H9 (cell line): ENCODE data around the gene IMPA2. TPM values are rescaled to one million over a fixed set of nuclear protein-coding genes. Genes with fewer than 3 reads are reported as not detected.

Experiments
- DNase-seq: peaks from one replicate; pipeline ENCODE4 v3.0.0-alpha.2; 2017
- H2AFZ ChIP-seq: one replicate; pipeline ENCODE4 v1.6.1; 2013; ENCODE audit warnings: mild to moderate bottlenecking, low read length, control low read depth, moderate library complexity
- H2AK5ac ChIP-seq: 2 replicates; pipeline ENCODE4 v1.6.1; 2013; ENCODE audit warnings: low read length, control low read depth, mixed read lengths; ENCODE audit not compliant: insufficient read length
- H2BK120ac ChIP-seq: one replicate; pipeline ENCODE4 v1.6.1; 2013; ENCODE audit warnings: low read depth, mild to moderate bottlenecking, low read length, control low read depth, inconsistent platforms; ENCODE audit not compliant: poor library complexity, severe bottlenecking
- H2BK12ac ChIP-seq: 2 replicates; pipeline ENCODE4 v1.6.1; 2013; ENCODE audit warnings: low read length, control low read depth, mixed read lengths, low read depth; ENCODE audit not compliant: insufficient read length
- H2BK15ac ChIP-seq: 2 replicates; pipeline ENCODE4 v1.6.1; 2013; ENCODE audit warnings: low read depth, low read length, control low read depth
- H2BK20ac ChIP-seq: one replicate; pipeline ENCODE4 v1.6.1; 2013; ENCODE audit warnings: low read depth, mild to moderate bottlenecking, low read length, control low read depth, inconsistent platforms; ENCODE audit not compliant: poor library complexity, severe bottlenecking
- H2BK5ac ChIP-seq: 2 replicates; pipeline ENCODE4 v1.6.1; 2013; ENCODE audit warnings: low read length, control low read depth, mixed read lengths; ENCODE audit not compliant: insufficient read length
- H3K14ac ChIP-seq: 2 replicates; pipeline ENCODE4 v1.6.1; 2013; ENCODE audit warnings: low read length, control low read depth; ENCODE audit not compliant: insufficient read depth
- H3K18ac ChIP-seq: 2 replicates; pipeline ENCODE4 v1.6.1; 2013; ENCODE audit warnings: low read depth, mild to moderate bottlenecking, mixed read lengths, low read length, control low read depth; ENCODE audit not compliant: insufficient read length
- H3K23ac ChIP-seq: 2 replicates; pipeline ENCODE4 v1.6.1; 2013; ENCODE audit warnings: low read length, control low read depth, mixed read lengths, low read depth; ENCODE audit not compliant: insufficient read length
- H3K23me2 ChIP-seq: 2 replicates; pipeline ENCODE4 v1.6.1; 2013; ENCODE audit warnings: low read depth, mild to moderate bottlenecking, mixed read lengths, low read length, control low read depth; ENCODE audit not compliant: insufficient read length, poor library complexity, severe bottlenecking
- H3K27ac ChIP-seq: 2 replicates; pipeline ENCODE4 v1.5.1; 2013; ENCODE audit warnings: low read length, control low read depth, mixed read lengths, low read depth; ENCODE audit not compliant: insufficient read length
- H3K27me3 ChIP-seq: 2 replicates; pipeline ENCODE4 v1.6.1; 2013; ENCODE audit warnings: low read length, control low read depth, inconsistent platforms; ENCODE audit not compliant: insufficient read depth
- H3K4ac ChIP-seq: 2 replicates; pipeline ENCODE4 v1.6.1; 2013; ENCODE audit warnings: low read depth, mild to moderate bottlenecking, control low read depth, inconsistent platforms, low read length, moderate library complexity
- H3K4me1 ChIP-seq: 2 replicates; pipeline ENCODE4 v1.6.1; 2013; ENCODE audit warnings: low read length, control low read depth, inconsistent platforms; ENCODE audit not compliant: insufficient read depth
- H3K4me2 ChIP-seq: 2 replicates; pipeline ENCODE4 v1.6.1; 2013; ENCODE audit warnings: low read length, control low read depth, mixed read lengths; ENCODE audit not compliant: insufficient read length, insufficient read depth
- H3K56ac ChIP-seq: 2 replicates; pipeline ENCODE4 v1.6.1; 2013; ENCODE audit warnings: low read depth, mild to moderate bottlenecking, mixed read lengths, low read length, control low read depth; ENCODE audit not compliant: insufficient read length
- H3K79me1 ChIP-seq: 2 replicates; pipeline ENCODE4 v1.6.1; 2013; ENCODE audit warnings: low read depth, mild to moderate bottlenecking, moderate library complexity, low read length, control low read depth, inconsistent platforms; ENCODE audit not compliant: insufficient read depth, poor library complexity, severe bottlenecking
- H3K79me2 ChIP-seq: 2 replicates; pipeline ENCODE4 v1.6.1; 2013; ENCODE audit warnings: low read length, control low read depth, inconsistent platforms; ENCODE audit not compliant: insufficient read depth
- H3K9ac ChIP-seq: 2 replicates; pipeline ENCODE4 v1.6.1; 2013; ENCODE audit warnings: low read length, control low read depth, mixed read lengths; ENCODE audit not compliant: insufficient read length; ENCODE audit errors: extremely low read depth
- H3K9me3 ChIP-seq: one replicate; pipeline ENCODE4 v1.6.1; 2013; ENCODE audit warnings: low read depth, low read length, inconsistent platforms; ENCODE audit not compliant: control insufficient read depth
- H3T11ph ChIP-seq: one replicate; pipeline ENCODE4 v1.6.1; 2013; ENCODE audit warnings: mild to moderate bottlenecking, low read length, control low read depth, inconsistent platforms
- H4K20me1 ChIP-seq: one replicate; pipeline ENCODE4 v1.6.1; 2013; ENCODE audit not compliant: control insufficient read depth, insufficient read length, insufficient read depth
- H4K5ac ChIP-seq: 2 replicates; pipeline ENCODE4 v1.6.1; 2013; ENCODE audit warnings: low read depth, mild to moderate bottlenecking, mixed read lengths, low read length, control low read depth; ENCODE audit not compliant: insufficient read length
- H4K8ac ChIP-seq: replicated peaks from 2 replicates; pipeline ENCODE4 v1.6.1; 2013; ENCODE audit warnings: low read length, control low read depth, mixed read lengths, low read depth; ENCODE audit not compliant: insufficient read length
- H4K91ac ChIP-seq: 2 replicates; pipeline ENCODE4 v1.6.1; 2013; ENCODE audit warnings: low read depth, mild to moderate bottlenecking, moderate library complexity, mixed read lengths, low read length, control low read depth; ENCODE audit not compliant: insufficient read length
- H3K27ac Mint-ChIP-seq, 3 experiments: 2 replicates in 2 of 3; 3 replicates in 1 of 3; pipeline ENCODE4 v1.8.0; 2020 to 2021; ENCODE audit warnings: mixed read lengths in 3 of 3, mild to moderate bottlenecking in 1 of 3, moderate library complexity in 1 of 3
- H3K27me3 Mint-ChIP-seq: 2 replicates; pipeline ENCODE4 v1.8.0; 2021; ENCODE audit warnings: low read depth, mild to moderate bottlenecking, moderate library complexity, mixed read lengths
- H3K36me3 Mint-ChIP-seq, 3 experiments: 2 replicates in 2 of 3; 3 replicates in 1 of 3; pipeline ENCODE4 v1.8.0; 2020 to 2021; ENCODE audit warnings: low read depth in 3 of 3, mixed read lengths in 3 of 3; ENCODE audit not compliant: insufficient read depth in 1 of 3
- H3K4me1 Mint-ChIP-seq, 2 experiments: 2 replicates each; pipeline ENCODE4 v1.8.0; 2020; ENCODE audit warnings: mixed read lengths in 2 of 2
- H3K4me3 Mint-ChIP-seq, 2 experiments: 2 replicates in 1 of 2; 3 replicates in 1 of 2; pipeline ENCODE4 v1.8.0; 2020 to 2021; ENCODE audit warnings: mild to moderate bottlenecking in 2 of 2, mixed read lengths in 2 of 2, moderate library complexity in 1 of 2
- H3K9me3 Mint-ChIP-seq, 2 experiments: 2 replicates in 1 of 2; 3 replicates in 1 of 2; pipeline ENCODE4 v1.8.0; 2020; ENCODE audit warnings: mild to moderate bottlenecking in 2 of 2, mixed read lengths in 2 of 2, moderate library complexity in 1 of 2
- WGBS: extraction: QIAGEN DNeasy Blood & Tissue Kit; methylation state at CpG from one replicate; pipeline ENCODE4 v1.1.7; 2013; ENCODE audit warnings: missing lambda C conversion rate, low lambda C conversion rate, mixed read lengths; ENCODE audit not compliant: insufficient read length; ENCODE audit errors: extremely low coverage; 5-methylcytosine and 5-hydroxymethylcytosine counted together
- total RNA-seq: library from RNA; stranded (reverse); gene quantifications from 2 replicates; pipeline ENCODE4 v1.2.1, GENCODE V29; 2021
- TF ChIP-seq, protein P1 (sequence below): fragments of 200-600 bp; sonication (generic); conservative IDR thresholded peaks from 3 replicates; pipeline ENCODE4 v1.8.0; 2021; ENCODE audit warnings: antibody characterized with exemption, mild to moderate bottlenecking

Gene IMPA2
- total RNA-seq, 1 experiment from 2014 or later, result 73.8 TPM

DNA sequence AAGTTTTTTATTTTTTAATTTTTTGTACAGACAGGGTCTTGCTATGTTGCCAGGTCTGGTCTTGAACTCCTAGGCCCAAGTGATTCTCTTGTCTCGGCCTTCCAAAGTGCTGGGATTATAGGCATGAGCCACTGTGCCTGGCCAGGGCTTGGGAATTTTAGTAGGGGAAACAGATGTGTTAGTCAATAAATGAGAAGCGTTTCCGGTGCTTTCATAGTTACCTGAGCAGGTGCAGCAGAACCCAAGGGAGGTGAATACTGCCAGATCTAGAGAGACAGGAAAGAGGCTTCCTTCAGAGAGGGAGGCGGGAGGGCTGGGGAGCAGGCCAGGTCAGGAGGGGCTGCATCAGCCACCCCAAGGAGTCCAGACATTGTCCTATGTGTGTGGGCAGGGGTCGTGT lies 30.5 kb upstream of the IMPA2 start:
- Histone ChIP-seq H4K20me1 (no peaks in the 10 kb centered on the region), H2BK120ac (no peak overlapping the region), H3K27me3 (no peaks in the 10 kb centered on the region), H3K56ac (no peak overlapping the region), H3K79me2 (no peaks in the 10 kb centered on the region), H3K4ac (no peak overlapping the region), H3K4me2 (no peak overlapping the region), H2BK12ac (no peak overlapping the region), H4K8ac (no peak overlapping the region), H2AFZ (no peak overlapping the region), H3K14ac (no peak overlapping the region), H3K79me1 (no peaks in the 10 kb centered on the region), H3K9ac (no peak overlapping the region), H3T11ph (no peak overlapping the region), H2BK15ac (no peak overlapping the region), H3K23me2 (peaks cover 3% of the 10 kb centered on the region), H3K9me3 (no peaks in the 10 kb centered on the region), H4K5ac (no peak overlapping the region), H3K27ac (no peak overlapping the region), H3K23ac (no peak overlapping the region), H2BK20ac (no peak overlapping the region), H3K4me1 (peaks cover 2% of the 10 kb centered on the region; the same call in 1 of the 2 replicates), H2AK5ac (no peak overlapping the region), H2BK5ac (no peak overlapping the region), H3K18ac (no peak overlapping the region), H4K91ac (no peak overlapping the region)
- TF ChIP-seq, protein P1, sequence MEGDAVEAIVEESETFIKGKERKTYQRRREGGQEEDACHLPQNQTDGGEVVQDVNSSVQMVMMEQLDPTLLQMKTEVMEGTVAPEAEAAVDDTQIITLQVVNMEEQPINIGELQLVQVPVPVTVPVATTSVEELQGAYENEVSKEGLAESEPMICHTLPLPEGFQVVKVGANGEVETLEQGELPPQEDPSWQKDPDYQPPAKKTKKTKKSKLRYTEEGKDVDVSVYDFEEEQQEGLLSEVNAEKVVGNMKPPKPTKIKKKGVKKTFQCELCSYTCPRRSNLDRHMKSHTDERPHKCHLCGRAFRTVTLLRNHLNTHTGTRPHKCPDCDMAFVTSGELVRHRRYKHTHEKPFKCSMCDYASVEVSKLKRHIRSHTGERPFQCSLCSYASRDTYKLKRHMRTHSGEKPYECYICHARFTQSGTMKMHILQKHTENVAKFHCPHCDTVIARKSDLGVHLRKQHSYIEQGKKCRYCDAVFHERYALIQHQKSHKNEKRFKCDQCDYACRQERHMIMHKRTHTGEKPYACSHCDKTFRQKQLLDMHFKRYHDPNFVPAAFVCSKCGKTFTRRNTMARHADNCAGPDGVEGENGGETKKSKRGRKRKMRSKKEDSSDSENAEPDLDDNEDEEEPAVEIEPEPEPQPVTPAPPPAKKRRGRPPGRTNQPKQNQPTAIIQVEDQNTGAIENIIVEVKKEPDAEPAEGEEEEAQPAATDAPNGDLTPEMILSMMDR, result no peak
- peaks cover 37 to 43% of the 10 kb centered on the region in 2 experiments for H3K4me1 Mint-ChIP-seq
- H3K36me3 Mint-ChIP-seq, result no peaks in the 10 kb centered on the region
- no peak overlapping the region for H3K4me3 Mint-ChIP-seq
- DNase-seq, result no peak
- H3K27ac Mint-ChIP-seq, result peak overlapping the region in 1 of 3 experiments; percentile 82; a peak in 1 of 7 replicates
- no CpG with 5 or more reads among the region's 5 CpGs for WGBS
- H3K9me3 Mint-ChIP-seq, result no peaks in the 10 kb centered on the region
- peaks cover 1% of the 10 kb centered on the region; the same call in 1 of the 2 replicates for H3K27me3 Mint-ChIP-seq
